Stimulated activated CD8-positive, alpha-beta memory T cell treated with anti-CD3 and anti-CD28 coated beads, Interleukin-7, amount 100 ng/mL, for 48 hours (primary cell): ENCODE measurements around the gene CEP112.
"Not testable (repeated sequence)": the region's sequence is repeated elsewhere in the genome, so short reads cannot be mapped to it uniquely, and the experiment has no call there.

Experiments
- DNase-seq, 2 donors: peaks; one replicate each; pipeline ENCODE4 v3.0.0-alpha.2; 2020; ENCODE audit warnings: low read depth in 1 of 2; ENCODE audit errors: extremely low read depth in 1 of 2

Gene CEP112

DNA sequence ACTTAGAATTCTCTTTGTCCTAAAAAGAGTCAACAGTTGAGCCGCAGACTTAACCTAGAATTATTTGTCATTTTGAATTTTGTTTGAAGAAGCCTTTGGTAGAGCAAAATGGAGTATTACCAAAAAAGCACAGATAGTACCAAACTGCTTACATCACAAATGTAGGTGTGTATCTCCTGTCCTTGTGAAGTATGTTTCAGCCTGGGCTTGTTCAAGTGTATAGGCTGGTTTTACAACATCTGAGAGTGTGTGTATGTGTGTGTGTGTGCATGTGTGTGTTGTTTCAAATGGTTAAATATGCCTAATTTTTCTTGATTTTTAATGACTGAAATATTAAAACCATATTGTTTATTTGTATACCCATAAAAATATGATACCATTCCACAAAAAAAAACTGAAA is 441.8 kb downstream of the CEP112 start:
- no peak for DNase-seq

DNA sequence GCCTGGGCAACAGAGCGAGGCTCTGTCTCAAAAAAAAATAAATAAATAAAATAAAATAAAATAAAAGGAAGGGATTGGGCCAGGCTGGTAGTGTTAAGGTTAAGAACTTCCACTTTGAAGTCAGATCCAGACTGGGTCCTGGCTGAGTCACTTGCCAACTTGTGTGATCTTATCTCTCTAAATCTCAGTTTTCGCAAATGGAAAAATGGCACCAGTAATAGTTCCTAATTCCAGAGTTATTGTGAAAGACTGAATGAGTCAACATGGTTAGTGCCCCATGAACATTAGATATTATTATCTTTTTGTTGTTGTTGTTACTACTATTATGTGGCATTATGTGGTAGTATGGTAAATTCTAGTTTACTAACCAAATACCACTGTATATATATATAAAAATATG is 442.5 kb downstream of the CEP112 start:
- no peak for DNase-seq

DNA sequence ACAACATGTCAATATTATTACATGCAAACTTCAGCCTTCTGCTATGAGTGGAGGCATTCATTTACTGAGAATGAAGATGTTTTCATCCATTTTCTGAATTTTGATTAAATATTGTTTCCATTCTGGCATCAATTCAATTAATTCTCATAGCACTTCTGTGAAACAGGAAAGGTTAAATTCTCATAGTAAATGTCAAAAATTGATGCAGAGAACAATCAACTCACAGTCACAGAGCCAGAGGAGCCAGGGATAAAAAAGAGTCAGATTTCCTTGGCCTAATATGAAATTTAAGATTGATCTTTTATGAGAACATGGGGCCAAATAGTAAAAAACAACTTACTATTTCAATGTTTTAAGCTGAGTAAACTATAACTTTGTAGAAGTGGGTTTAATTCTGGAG is 446.7 kb downstream of the CEP112 start:
- DNase-seq, result no peak

DNA sequence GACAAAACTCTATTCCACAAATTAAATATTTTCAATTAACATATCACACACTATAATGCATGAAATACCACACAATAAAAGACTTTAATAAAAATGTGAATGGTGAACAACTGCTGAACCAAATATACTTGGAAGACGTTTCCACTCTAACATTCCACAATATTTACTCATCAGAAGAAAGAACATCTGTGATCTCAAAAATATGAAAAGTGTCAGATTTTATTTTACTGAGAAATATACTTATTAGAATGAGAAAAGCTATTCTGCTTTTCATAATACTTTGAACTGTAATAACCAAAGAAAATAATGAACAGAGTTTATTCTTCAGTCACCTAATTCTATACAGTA is 448.7 kb downstream of the CEP112 start:
- DNase-seq, result no peak

DNA sequence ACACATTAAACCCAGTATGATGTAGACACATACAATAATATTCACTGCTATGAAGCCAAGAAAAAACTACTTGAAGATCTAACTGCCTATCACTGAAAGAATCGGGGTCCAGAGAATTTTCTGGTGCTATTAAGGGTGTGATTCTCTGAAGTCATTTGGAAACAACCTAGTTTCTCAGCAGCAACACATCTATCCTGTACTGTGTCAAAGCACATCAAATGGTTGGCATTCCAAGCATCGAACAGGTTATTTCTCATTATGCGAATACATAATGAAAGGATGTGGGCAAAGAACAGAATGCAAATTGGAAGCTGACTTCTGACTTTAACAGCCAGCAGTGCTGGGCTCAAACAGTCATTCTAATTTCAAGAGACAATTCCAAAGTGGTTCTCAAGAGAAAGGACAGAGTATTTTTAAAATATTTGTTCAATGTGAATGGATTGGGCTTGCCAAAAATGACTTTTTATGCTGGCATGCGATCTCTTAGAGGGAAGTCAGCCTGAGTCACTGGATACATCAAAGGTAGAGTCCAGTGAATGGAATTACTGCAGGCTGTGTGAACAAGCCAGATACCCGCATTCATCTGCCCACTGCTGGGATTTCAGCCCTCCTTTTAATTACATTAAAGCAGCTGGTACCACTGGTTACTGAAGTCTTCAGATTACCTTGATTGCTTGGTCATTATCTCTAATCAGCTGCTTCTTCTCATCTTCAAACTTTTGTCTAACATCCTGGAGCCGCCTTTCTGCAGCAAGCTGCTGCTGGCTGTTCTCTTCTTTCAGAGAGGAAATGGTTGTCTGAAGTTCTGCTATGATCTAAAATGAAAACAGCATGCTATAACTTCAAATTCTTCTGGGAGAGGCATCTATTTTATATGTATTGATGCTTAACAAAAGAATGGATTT is 449.3 kb downstream of the CEP112 start:
- no peak for DNase-seq

DNA sequence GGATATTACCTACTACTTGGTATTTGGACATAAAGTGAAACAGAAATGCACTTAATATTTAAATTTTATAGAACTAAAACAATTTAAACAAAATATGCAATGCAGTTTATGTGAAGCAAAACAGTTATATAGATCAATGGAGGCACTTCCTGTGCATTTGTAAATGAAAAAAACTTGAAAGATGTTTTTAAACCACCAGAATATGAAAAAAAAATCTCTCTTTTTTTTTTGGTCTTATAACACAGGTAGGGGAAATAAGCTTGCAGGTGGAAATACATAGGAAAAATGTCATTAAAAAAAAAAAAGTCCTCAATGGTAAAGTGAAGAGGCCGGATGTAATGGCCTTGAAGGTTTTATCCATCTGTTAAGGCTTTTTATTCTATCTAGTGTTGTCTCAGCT is 450.2 kb downstream of the CEP112 start:
- no peak for DNase-seq

DNA sequence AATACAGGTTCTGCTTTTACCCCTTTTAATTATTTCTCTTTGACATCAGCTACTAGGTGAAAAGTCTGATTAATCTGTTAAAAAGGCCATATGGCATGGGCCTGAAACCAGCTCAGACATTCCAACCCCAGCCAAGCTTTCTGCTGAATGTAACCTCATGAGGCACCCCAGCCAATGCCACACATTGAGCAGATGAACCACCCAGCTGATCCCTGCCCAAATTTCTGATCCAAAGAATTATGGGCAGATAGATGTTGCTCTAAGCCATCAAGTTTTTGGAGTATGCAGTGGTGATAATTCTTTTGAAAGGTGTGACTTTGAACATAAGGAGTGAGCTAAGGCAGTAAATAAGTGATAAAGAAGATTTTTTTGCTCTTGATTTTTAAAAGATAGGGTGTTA is 452.9 kb downstream of the CEP112 start:
- no peak for DNase-seq

DNA sequence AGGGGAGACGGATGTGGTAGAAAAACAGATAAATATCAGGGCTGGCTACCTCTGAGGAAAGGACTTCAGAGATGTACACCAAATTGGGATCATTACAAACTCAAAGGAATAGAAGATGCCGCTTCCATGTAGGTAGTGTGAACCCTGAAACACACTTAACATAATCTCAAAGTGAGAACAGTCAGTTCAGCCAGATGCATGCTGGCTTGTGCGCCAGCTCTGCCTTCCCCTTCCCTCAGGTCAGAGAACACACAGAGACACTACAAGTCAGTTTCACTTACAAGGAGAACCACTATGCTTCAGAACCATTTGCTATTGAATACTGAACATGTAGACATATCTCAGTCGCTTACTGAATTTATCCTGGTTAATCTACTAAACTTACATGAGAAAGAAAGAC is 454.5 kb downstream of the CEP112 start:
- no peak for DNase-seq

DNA sequence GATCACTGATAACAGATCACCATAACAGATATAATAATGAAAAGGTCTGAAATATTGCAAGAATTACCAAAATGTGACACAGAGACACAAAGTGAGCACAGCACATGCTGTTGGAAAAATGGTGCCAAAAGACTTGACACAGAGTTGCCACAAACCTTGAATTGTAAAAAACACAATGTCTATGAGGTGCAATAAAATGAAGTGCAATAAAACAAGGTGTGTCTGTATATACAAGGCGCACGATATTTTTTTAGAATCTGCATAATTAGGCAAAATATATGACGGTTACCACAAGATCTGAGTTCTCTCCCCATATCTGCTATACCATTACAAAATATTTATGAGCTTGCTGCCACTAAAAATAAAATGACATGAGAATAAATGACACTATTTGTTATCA is 458.6 kb downstream of the CEP112 start:
- DNase-seq, result no peak

DNA sequence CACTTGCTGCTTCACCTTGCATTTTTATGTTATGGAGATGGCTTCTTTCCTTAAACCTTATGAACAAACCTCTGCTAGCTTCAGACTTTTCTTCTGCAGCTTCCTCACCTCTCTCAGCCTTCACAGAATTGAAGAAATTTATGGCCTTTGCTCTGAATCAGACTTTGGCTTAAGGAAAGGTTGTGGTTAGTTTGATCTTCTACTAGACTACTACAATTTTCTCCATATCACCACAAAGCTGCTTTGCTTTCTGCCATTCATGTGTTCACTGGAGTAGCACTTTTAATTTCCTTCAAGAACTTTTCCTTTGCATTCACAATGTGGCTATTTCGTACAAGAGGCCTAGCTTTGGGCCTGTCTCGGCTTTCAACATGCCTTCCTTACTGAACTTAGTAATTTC is 459.3 kb downstream of the CEP112 start:
- not testable (repeated sequence) for DNase-seq

DNA sequence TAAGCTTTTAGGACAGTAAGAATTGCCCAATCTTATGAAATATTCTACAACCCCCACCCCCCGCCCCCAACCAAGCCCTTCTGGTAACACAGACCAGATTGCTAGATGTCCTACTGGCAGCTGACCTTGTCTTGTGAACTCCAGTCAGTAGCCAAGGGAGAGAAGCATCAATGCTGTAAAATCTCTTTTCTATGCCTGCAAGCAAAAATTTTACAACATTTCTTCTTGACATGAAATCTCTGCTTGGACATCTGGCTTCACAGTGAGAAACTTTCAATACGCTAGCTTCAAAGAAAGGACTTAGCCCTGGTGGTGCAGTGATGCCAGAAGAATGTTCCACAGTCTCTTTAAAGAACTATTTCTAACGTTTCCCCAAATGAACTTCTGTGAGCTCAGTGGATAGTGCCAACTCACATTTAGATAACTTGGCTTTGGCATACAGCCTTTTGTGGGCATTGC is 461.2 kb downstream of the CEP112 start:
- no peak for DNase-seq

DNA sequence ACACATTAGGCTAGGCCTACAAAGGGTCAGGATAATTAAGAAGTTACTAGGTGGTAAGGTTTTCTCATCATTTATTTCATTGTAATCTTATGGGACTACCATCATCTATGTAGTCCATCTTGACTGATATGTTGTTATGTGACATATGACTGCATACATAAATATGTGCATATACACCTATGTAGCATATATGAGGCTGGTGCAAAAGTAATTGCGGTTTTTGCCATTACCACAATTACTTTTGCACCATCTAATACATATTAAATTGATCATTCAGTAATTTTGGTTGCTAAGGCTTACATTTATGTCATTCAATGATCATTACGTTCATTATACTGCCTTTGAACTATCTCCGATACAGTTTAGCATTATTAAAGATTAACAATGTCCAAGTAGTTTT is 462.7 kb downstream of the CEP112 start:
- DNase-seq, result no peak

DNA sequence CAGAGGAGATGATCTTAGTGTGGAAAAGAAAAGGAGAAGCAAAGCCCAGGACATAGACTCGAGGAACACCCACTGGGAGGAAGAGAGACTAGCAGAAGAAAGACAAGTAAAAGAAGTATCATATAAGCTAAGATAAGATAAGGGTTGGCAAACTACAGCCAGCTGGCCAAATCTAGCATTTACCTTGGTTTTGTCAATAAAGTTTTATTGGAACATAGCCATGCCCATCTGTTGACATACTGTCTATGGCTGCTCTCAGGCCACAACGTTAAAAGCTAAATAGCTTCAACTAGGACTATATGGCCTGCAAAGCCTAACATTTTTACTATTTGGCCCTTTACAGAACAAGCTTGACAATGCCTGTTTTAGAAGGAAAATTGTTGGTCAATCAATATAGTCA is 464.1 kb downstream of the CEP112 start:
- no peak for DNase-seq

DNA sequence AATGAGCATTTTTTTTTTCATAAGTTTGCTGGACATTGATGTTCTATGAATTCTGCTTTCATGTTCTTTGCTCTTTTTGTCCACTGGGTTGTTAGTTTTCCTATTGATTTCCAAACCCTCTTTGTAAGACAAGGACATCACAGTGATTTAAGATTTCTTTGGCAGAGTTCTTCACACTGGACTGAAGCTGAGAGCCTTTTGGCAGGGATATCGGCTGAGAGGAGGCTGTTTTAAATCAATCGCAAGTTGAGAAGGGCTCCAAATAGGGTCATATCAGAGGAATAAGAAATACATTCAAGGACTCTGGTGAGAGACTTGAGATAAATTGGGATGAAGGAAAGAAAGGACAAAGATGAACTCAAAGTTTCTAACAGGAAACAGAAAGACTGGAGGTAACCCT is 464.7 kb downstream of the CEP112 start:
- DNase-seq, result no peak

DNA sequence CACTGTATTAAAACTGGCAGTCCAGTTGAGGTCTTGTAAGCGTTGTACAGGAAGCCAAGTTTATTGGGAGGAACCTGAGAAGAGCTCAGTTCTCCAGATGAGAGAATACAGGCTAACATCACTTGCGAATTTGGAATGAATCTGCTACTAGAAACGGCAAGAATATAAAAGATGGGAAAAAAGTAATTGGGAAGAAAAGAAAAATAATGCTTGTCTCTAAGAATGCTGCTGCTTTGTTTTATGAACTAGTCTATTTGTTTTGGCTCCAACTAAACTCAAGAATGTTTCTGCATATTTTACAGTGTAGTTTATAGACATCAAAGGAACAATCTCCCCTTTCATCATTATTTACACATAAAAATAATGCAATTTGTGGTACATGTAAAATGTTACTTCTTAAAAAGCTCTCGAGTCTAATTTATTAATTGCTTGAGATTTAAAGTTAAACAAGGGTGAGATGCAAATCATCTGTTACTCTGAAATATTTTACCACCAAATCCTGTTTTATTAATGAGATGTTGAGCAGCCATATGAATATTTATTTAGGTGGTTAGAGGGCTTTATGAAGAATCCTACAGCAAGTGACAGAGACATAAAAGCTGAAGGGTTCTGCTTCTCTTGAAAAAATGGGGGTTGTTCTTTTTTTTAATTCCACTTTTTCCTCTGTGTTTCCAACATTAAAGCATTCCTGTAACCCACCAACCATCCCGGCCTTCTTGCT is 468.3 kb downstream of the CEP112 start:
- no peak for DNase-seq

DNA sequence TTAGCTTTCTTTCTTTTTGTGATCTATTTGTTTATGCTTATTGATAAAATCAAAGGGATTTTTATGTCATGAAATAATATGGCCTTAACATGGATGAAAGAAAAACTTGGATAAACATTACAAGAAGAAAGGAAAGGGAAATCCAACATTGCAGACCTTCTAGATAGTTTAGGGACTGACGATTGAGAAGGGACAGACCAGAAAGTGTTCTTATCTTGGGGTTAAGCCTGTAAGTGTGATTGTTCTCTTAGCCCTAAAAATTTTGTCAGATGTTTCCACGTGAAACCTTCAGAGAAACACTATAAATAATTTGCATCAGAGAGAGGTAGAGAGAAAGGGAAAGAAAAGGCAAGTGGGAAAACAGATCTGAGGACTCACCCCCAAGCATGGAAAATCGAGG is 473.3 kb downstream of the CEP112 start:
- DNase-seq, result no peak

DNA sequence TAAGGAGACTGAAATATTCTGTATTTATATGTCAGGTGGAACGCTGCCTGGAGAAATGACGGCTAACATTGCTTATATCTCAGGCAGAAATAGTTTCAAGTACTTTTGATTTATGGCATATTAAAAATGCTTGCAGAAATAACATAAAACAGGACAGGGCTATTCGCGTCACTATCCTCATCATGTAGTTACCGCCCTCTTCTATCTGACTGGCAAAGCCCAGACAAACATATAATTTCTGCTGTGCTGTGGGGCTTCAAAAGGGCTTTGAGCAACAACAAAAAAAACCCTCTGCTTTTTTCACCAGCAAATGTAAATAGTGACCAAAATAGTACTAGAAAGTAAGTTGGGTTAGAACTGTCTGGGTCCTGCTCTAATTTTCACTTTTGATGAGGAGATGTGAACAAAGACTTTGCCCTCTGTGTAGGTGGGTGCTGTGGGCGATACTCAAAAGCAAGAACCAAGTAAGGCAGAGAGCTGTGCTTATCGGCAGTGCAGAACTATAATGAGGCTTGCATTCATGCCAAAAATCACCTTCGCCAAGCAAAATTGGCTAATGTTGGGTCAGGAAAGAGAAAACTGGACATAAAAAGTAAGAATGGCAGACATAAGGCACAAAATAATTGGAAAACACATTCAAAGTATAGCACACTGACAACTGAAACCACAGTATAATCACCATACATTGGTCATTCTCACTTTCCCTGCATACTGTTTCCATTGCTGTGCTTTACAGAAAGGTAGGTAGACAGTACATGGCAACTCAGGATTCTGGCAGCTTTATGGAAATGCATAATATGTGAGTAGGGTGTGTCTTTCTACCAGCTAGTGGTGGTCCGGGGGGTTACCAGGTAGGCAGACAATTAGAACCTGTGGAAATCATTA is 479.3 kb downstream of the CEP112 start:
- DNase-seq, result no peak

DNA sequence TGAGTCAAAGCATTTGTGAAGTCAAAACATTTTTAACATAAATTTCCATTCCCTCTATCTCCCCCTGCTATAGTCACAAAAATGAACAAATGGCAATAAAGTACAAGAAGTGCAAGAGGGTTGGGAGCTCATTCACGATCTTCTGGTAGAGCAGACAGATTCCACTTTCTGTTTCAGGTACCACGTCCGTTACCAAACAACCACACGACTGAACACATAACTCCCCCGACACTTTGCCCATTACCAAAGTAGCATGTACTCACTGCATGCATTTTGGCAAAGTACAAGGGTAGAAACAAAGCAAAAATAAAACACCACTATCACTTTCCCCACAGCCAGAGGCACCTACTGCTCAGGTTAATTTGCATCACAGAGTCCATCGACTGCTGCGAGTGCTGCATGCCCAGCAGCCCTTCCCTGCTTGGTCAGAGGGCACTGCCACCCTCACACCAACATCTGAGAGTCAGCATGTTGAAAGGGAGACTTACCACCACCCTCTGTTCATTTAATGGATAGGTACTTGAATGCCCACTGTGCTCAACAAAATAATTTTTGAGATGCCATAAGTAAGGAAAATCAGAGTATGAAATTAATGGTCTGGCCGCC is 480.2 kb downstream of the CEP112 start:
- DNase-seq, result no peak

DNA sequence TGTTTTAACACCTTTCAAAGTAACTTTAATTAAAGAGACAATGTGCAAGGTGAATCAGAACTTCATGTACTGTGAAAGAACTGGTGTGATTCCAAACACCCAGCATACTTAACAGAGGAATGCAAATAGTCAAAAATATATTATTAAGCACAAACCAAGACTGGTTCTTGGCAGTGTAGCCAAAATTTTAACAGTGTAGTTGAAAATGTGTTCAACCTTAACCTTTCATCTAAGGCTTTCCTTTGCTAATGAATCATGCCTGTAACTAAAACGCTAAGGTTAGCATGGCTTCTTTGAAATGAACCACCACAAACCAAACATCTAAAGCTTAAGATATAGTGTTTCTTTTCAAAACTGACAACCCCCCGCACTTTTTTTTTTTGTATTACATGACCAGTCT is 484.2 kb downstream of the CEP112 start:
- no peak for DNase-seq

DNA sequence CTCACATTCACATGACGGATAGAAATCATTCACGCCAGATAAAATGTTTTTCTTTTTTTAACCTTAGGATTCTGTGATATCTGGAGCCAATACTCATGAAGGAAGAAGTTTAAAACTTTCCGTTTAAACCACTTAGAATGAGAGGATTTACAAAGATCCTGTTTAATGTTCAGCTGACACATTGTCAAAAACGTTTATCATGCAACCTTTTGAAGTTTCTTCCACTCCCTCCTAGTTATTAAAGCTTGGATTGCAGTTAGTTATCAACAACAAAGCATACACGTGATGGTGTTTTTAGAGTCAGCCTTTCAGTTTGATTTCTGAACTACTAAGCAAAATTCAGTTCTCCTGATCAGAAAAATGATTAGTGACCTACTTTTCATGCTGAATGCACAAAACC is 487.2 kb downstream of the CEP112 start:
- no peak for DNase-seq

DNA sequence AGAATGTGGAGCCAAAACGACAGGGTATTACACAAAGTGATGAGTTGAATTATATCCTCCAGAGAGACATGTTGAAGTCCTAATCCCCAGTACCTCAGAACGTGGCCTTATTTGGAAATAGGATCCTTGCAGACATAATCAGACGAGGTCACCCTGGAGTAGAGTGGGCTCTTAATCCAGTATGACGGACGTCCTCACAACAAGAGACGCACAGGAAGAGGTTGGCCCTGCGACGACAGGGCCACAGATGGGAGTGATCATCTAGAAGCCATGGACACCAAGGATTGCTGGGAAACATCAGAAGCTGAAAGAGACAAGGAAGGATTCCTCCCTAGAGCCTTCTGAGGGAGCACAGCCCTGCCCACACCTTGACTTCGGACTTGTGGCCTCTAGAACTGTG is 488.0 kb downstream of the CEP112 start:
- no peak for DNase-seq
